CD8-positive, alpha-beta memory T cell (primary cell): ENCODE data around the gene KLF6. TPM values are rescaled to one million over a fixed set of nuclear protein-coding genes. Genes with fewer than 3 reads are reported as not detected.

Experiments used
- CTCF ChIA-PET: fragments of 350-600 bp; sonication (Branson Sonifier 250); formaldehyde crosslinking; loops from one replicate; lab custom pipeline; 2021; ENCODE audit warnings: antibody characterized with exemption; lab: Charles Lee
- POLR2A ChIA-PET: fragments of 350-600 bp; sonication (Branson Sonifier 250); formaldehyde crosslinking; loops from one replicate; lab custom pipeline; 2021; ENCODE audit warnings: antibody characterized with exemption; lab: Charles Lee
- DNase-seq, 5 donors: peaks; one replicate each; pipeline versions ENCODE4 v3.0.0 to v3.0.0-alpha.2; 2020 to 2022; ENCODE audit warnings: mixed read lengths in 1 of 5
- H3K27ac ChIP-seq: one replicate; pipeline ENCODE4 v1.7.0; 2013; ENCODE audit warnings: low read depth, mild to moderate bottlenecking, low read length, moderate library complexity
- H3K27me3 ChIP-seq: 2 replicates; pipeline ENCODE4 v1.7.0; 2013; ENCODE audit warnings: low read length, mild to moderate bottlenecking; ENCODE audit not compliant: insufficient read depth, poor library complexity, severe bottlenecking
- H3K36me3 ChIP-seq: 2 replicates; pipeline ENCODE4 v1.7.0; 2013; ENCODE audit warnings: mild to moderate bottlenecking, low read length, moderate library complexity; ENCODE audit not compliant: insufficient read depth
- H3K4me1 ChIP-seq: 2 replicates; pipeline ENCODE4 v1.7.0; 2013; ENCODE audit warnings: mild to moderate bottlenecking, low read length, moderate library complexity; ENCODE audit not compliant: insufficient read depth
- H3K4me3 ChIP-seq: 2 replicates; pipeline ENCODE4 v1.7.0; 2013; ENCODE audit warnings: mild to moderate bottlenecking, low read length
- H3K9me3 ChIP-seq: 2 replicates; pipeline ENCODE4 v1.7.0; 2013; ENCODE audit warnings: mild to moderate bottlenecking, low read length
- H3K27ac Mint-ChIP-seq, 8 donors: one replicate each; pipeline ENCODE4 v1.8.0; 2020 to 2021; ENCODE audit warnings: mixed read lengths in 8 of 8, mild to moderate bottlenecking in 6 of 8, inconsistent platforms in 3 of 8, moderate library complexity in 3 of 8
- H3K27me3 Mint-ChIP-seq, 2 donors: one replicate each; pipeline ENCODE4 v1.8.0; 2020 to 2021; ENCODE audit warnings: mixed read lengths in 2 of 2, mild to moderate bottlenecking in 1 of 2, moderate library complexity in 1 of 2
- H3K36me3 Mint-ChIP-seq, 3 donors: one replicate each; pipeline ENCODE4 v1.8.0; 2020 to 2021; ENCODE audit warnings: mixed read lengths in 3 of 3, inconsistent platforms in 1 of 3, mild to moderate bottlenecking in 1 of 3
- H3K4me1 Mint-ChIP-seq, 3 donors: one replicate each; pipeline ENCODE4 v1.8.0; 2020 to 2021; ENCODE audit warnings: mixed read lengths in 3 of 3, inconsistent platforms in 1 of 3, mild to moderate bottlenecking in 1 of 3
- H3K4me3 Mint-ChIP-seq, 7 donors: one replicate each; pipeline ENCODE4 v1.8.0; 2020 to 2021; ENCODE audit warnings: mixed read lengths in 7 of 7, mild to moderate bottlenecking in 6 of 7, moderate library complexity in 4 of 7, inconsistent platforms in 2 of 7
- H3K9me3 Mint-ChIP-seq, 5 donors: one replicate each; pipeline ENCODE4 v1.8.0; 2020 to 2022; ENCODE audit warnings: mixed read lengths in 5 of 5, mild to moderate bottlenecking in 3 of 5, moderate library complexity in 2 of 5, inconsistent platforms in 1 of 5
- polyA plus RNA-seq: library from polyadenylated mRNA; unstranded; fragments of 300-500 nt; fragmentation: Illumina TruSeq; gene quantifications from one replicate; pipeline ENCODE4 v1.2.3, GENCODE V29; 2021
- total RNA-seq, 2 experiments: library from RNA; stranded (reverse); gene quantifications; one replicate each; pipeline ENCODE4 v1.2.3, GENCODE V29; 2021

KLF6 gene
- total and polyA plus RNA-seq, 3 experiments from 2014 or later, result 187 to 883 (median 192) TPM

DNA sequence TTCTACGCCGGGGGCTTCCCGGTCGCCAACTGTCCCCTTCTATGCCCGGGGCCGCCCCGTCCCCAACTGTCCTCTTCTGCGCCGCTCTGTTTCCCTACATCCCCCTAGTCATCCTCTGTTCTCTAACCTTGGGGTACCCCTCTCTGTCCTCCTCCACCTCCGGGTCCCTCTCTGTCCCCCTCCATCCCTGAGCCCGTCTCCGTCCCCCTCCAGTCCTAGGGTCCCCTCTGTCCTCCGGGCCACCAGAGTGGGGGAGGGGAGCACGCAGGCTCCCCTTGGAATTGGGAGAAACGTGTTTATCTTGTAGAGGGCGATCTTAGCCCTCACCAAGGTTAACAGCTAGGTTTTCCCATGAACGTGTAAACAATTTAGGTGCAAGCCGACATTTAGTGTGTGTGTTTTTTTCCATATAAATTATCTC, 852 bp upstream of the KLF6 start:
- H3K36me3 ChIP-seq, result peaks cover 11% of the 10 kb centered on the region
- Mint-ChIP-seq H3K27me3 (peaks cover 0 to 26% of the 10 kb centered on the region in 2 donors), H3K4me3 (peak overlapping the region; percentile 88 to 99 (median 95)), H3K4me1 (peaks cover 22 to 50% (median 31%) of the 10 kb centered on the region in 3 donors), H3K36me3 (peaks cover 18 to 45% (median 42%) of the 10 kb centered on the region in 3 donors), H3K9me3 (peaks cover 4 to 10% (median 6%) of the 10 kb centered on the region in 5 donors), H3K27ac (peak overlapping the region; percentile 93 to 100 (median 99))
- H3K27ac ChIP-seq, result peak overlapping the region; percentile 100
- no peaks in the 10 kb centered on the region for H3K27me3 ChIP-seq
- CTCF ChIA-PET, result interaction anchor here (0.7 to 6.7 kb wide), 9 partner anchors 10 to 106 kb away, joined by 3 to 120 read pairs (median 4); no protein-coding TSS in a partner anchor
- DNase-seq, result peak in 2 of 5 donors; percentile 37 to 73
- H3K4me1 ChIP-seq, result peaks cover 22% of the 10 kb centered on the region
- H3K9me3 ChIP-seq, result no peaks in the 10 kb centered on the region
- H3K4me3 ChIP-seq, result peak overlapping the region; percentile 79
- POLR2A ChIA-PET, result interaction anchor here (0.7 to 6.8 kb wide), 36 partner anchors 9 to 613 kb away, joined by 3 to 505 read pairs (median 8); partner anchors contain the start of gene PITRM1

DNA sequence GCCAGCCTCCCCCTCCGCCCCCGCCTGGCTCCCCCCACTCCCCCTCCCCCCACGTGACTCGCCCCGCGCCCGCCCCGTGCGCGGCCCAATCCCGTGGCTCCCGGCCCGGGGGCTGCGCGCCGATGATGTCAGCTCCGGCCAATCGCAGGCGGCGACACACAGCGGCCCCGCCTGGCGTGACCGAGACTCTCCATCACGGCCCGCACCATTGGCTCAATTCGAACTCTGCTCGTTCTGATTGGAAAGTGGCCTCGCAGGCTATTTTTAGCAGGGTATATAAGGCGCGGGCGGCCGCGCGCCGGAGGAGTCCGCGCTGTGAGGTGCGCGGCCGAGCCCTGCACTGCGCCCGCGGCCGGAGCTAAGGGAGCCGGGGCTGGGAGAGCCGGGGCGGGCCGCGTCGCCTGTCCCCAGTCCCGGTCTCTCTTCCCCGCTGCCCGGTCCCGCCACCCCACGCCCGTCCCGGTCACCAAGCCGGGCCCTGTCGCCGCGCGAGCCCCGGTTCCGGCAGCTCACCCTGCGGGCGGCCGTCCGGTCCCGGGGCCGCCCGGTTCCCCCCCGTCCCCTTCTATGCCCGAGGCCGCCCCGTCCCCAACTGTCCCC, 342 bp upstream of the KLF6 start:
- Histone ChIP-seq H3K27ac (peak overlapping the region; percentile 100), H3K4me1 (peaks cover 27% of the 10 kb centered on the region), H3K9me3 (no peaks in the 10 kb centered on the region), H3K36me3 (peaks cover 16% of the 10 kb centered on the region), H3K27me3 (no peaks in the 10 kb centered on the region), H3K4me3 (peak overlapping the region; percentile 79)
- peak; percentile 99 to 100 (median 99) for DNase-seq
- H3K4me1 Mint-ChIP-seq, result peaks cover 27 to 55% (median 36%) of the 10 kb centered on the region in 3 donors
- H3K27ac Mint-ChIP-seq, result peak overlapping the region; percentile 93 to 100 (median 99)
- ChIA-PET CTCF (interaction anchor here (0.7 to 6.7 kb wide), 13 partner anchors 10 to 449 kb away, joined by 3 to 120 read pairs (median 4); no protein-coding TSS in a partner anchor), POLR2A (interaction anchor here (0.6 to 6.8 kb wide), 49 partner anchors 10 to 613 kb away, joined by 3 to 505 read pairs (median 5); partner anchors contain the start of gene PITRM1)
- peaks cover 4 to 10% (median 6%) of the 10 kb centered on the region in 5 donors for H3K9me3 Mint-ChIP-seq
- peak overlapping the region; percentile 91 to 99 (median 97) for H3K4me3 Mint-ChIP-seq
- peaks cover 23 to 50% (median 47%) of the 10 kb centered on the region in 3 donors for H3K36me3 Mint-ChIP-seq
- H3K27me3 Mint-ChIP-seq, result peaks cover 0 to 29% of the 10 kb centered on the region in 2 donors

- Mint-ChIP-seq H3K4me1 (peaks cover 42 to 70% (median 51%) of the 10 kb centered on the region in 3 donors), H3K4me3 (peak overlapping the region; percentile 91 to 99 (median 97)), H3K9me3 (peaks cover 0 to 2% (median 0%) of the 10 kb centered on the region in 5 donors), H3K36me3 (peaks cover 30 to 65% (median 53%) of the 10 kb centered on the region in 3 donors), H3K27me3 (peaks cover 0 to 38% of the 10 kb centered on the region in 2 donors), H3K27ac (peak overlapping the region; percentile 96 to 100 (median 98))
- peak overlapping the region; percentile 93 for H3K4me3 ChIP-seq
- H3K4me1 ChIP-seq, result peaks cover 42% of the 10 kb centered on the region
- ChIA-PET CTCF (interaction anchor here (0.9 to 6.7 kb wide), 9 partner anchors 15 to 873 kb away, joined by 3 to 120 read pairs (median 4); no protein-coding TSS in a partner anchor), POLR2A (interaction anchor here (0.6 to 6.8 kb wide), 26 partner anchors 8 to 355 kb away, joined by 3 to 505 read pairs (median 16); no protein-coding TSS in a partner anchor)
- DNase-seq, result peak in 3 of 5 donors; percentile 69 to 76 (median 74)
- no peaks in the 10 kb centered on the region for H3K27me3 ChIP-seq
- H3K9me3 ChIP-seq, result no peaks in the 10 kb centered on the region
- H3K36me3 ChIP-seq, result peaks cover 31% of the 10 kb centered on the region
- H3K27ac ChIP-seq, result peak overlapping the region; percentile 100
Observed at GRCh38 chr10:3783682-3784432, 1.2 kb downstream of the KLF6 start.

GRCh38 chr10:3783316-3783681, 1.7 kb downstream of the KLF6 start:
- CTCF ChIA-PET, result interaction anchor here (0.9 to 6.7 kb wide), 8 partner anchors 15 to 873 kb away, joined by 3 to 120 read pairs (median 4); no protein-coding TSS in a partner anchor
- Mint-ChIP-seq H3K4me3 (peak overlapping the region; percentile 91 to 99 (median 97)), H3K36me3 (peaks cover 35 to 70% (median 56%) of the 10 kb centered on the region in 3 donors), H3K27ac (peak overlapping the region; percentile 96 to 100 (median 98)), H3K4me1 (peaks cover 48 to 75% (median 57%) of the 10 kb centered on the region in 3 donors), H3K27me3 (peaks cover 0 to 39% of the 10 kb centered on the region in 2 donors), H3K9me3 (peaks cover 0 to 2% (median 0%) of the 10 kb centered on the region in 5 donors)
- Histone ChIP-seq H3K4me1 (peaks cover 47% of the 10 kb centered on the region), H3K27me3 (no peaks in the 10 kb centered on the region), H3K4me3 (peak overlapping the region; percentile 93), H3K36me3 (peaks cover 37% of the 10 kb centered on the region), H3K27ac (peak overlapping the region; percentile 100), H3K9me3 (no peaks in the 10 kb centered on the region)
- peak; percentile 49 to 87 (median 60) for DNase-seq
- POLR2A ChIA-PET, result interaction anchor here (0.6 to 6.8 kb wide), 20 partner anchors 8 to 356 kb away, joined by 3 to 505 read pairs (median 16); no protein-coding TSS in a partner anchor

DNA sequence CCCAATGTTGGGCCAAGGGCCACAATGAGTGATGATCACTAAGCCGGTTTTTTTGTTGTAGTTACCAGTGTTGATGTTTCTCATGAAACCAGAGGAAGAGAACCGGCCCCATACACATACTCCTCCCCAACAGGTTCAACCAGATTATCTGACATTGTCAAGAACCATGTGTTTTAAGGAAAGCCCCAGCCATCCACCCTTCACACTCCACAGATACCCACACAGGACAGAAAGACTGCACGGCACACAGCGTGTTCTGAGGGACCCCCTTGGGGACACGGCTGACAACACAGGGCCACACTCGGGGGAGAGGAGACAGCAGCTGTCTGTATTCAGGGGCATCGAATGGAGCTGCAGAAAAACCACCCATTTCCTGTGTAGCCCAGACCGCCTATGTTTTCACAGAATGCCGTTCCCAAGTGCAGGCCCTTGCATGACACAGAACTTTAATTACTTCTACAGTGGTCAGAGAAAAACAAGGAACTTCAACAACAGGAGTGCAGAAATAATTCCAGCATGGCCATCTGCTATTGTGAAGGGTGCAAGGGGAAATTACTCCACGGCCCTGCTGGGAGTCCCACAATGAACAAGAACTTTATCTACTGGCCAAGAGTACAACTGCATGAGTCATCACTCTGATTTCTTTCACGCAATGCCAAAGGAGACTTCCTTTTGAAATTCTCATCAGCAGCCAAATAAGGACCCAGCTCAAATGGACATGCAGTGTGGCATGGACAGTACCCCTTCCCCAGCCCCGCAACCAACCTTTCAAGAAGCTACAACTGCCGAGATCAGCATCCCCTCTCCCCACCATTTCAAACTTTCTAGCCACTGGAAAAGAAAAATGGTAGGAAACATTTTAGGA, 2.3 kb downstream of the KLF6 start:
- H3K27me3 ChIP-seq, result no peaks in the 10 kb centered on the region
- Mint-ChIP-seq H3K4me1 (peaks cover 54 to 79% (median 63%) of the 10 kb centered on the region in 3 donors), H3K9me3 (peaks cover 0 to 2% (median 0%) of the 10 kb centered on the region in 5 donors), H3K27me3 (peaks cover 0 to 39% of the 10 kb centered on the region in 2 donors), H3K27ac (peak overlapping the region; percentile 96 to 100 (median 98)), H3K4me3 (peak overlapping the region; percentile 91 to 99 (median 97)), H3K36me3 (peaks cover 39 to 77% (median 56%) of the 10 kb centered on the region in 3 donors)
- H3K4me3 ChIP-seq, result peak overlapping the region; percentile 93
- no peaks in the 10 kb centered on the region for H3K9me3 ChIP-seq
- peaks cover 53% of the 10 kb centered on the region for H3K4me1 ChIP-seq
- POLR2A ChIA-PET, result interaction anchor here (0.6 to 6.8 kb wide), 22 partner anchors 17 to 613 kb away, joined by 3 to 505 read pairs (median 6); no protein-coding TSS in a partner anchor
- DNase-seq, result peak; percentile 49 to 89 (median 63)
- H3K27ac ChIP-seq, result peak overlapping the region; percentile 100
- CTCF ChIA-PET, result interaction anchor here (0.7 to 6.7 kb wide), 15 partner anchors 10 to 874 kb away, joined by 3 to 120 read pairs (median 4); no protein-coding TSS in a partner anchor
- peaks cover 43% of the 10 kb centered on the region for H3K36me3 ChIP-seq

GRCh38 chr10:3782146-3782450, 2.9 kb downstream of the KLF6 start:
- peak overlapping the region; percentile 96 to 100 (median 98) for H3K27ac Mint-ChIP-seq
- Histone ChIP-seq H3K9me3 (no peaks in the 10 kb centered on the region), H3K4me1 (peaks cover 59% of the 10 kb centered on the region), H3K27ac (peak overlapping the region; percentile 100), H3K4me3 (peak overlapping the region; percentile 93), H3K36me3 (peaks cover 43% of the 10 kb centered on the region), H3K27me3 (no peaks in the 10 kb centered on the region)
- peak overlapping the region; percentile 91 to 99 (median 97) for H3K4me3 Mint-ChIP-seq
- H3K4me1 Mint-ChIP-seq, result peaks cover 59 to 83% (median 64%) of the 10 kb centered on the region in 3 donors
- peaks cover 0 to 2% (median 0%) of the 10 kb centered on the region in 5 donors for H3K9me3 Mint-ChIP-seq
- CTCF ChIA-PET, result interaction anchor here (0.7 to 6.7 kb wide), 15 partner anchors 9 to 875 kb away, joined by 3 to 120 read pairs (median 4); no protein-coding TSS in a partner anchor
- peaks cover 42 to 81% (median 56%) of the 10 kb centered on the region in 3 donors for H3K36me3 Mint-ChIP-seq
- peaks cover 0 to 39% of the 10 kb centered on the region in 2 donors for H3K27me3 Mint-ChIP-seq
- DNase-seq, result peak in 4 of 5 donors; percentile 39 to 76 (median 65)
- POLR2A ChIA-PET, result interaction anchor here (0.9 to 6.8 kb wide), 14 partner anchors 19 to 191 kb away, joined by 3 to 505 read pairs (median 8); no protein-coding TSS in a partner anchor
